Adipose tissue (tissue), 3 donors: Measurements from ENCODE around the gene KPNA6. TPM values are rescaled to one million over a fixed set of nuclear protein-coding genes. Genes with fewer than 3 reads are reported as not detected.
"Not testable (repeated sequence)": the region's sequence is repeated elsewhere in the genome, so short reads cannot be mapped to it uniquely, and the experiment has no call there.

Source experiments
- H3K27ac ChIP-seq: one replicate; pipeline ENCODE4 v1.5.1; 2013; ENCODE audit warnings: low read depth, low read length
- WGBS, 3 donors: extraction: QIAGEN DNeasy Blood & Tissue Kit; methylation state at CpG; one replicate each; pipeline ENCODE4 v1.1.7; 2013; 5-methylcytosine and 5-hydroxymethylcytosine counted together
- polyA plus RNA-seq, 3 donors: library from polyadenylated mRNA; stranded (reverse); fragments of 200-250 nt; gene quantifications; one replicate each; pipeline ENCODE4 v1.2.3, GENCODE V29; 2013
- donor health status: healthy with polysubstance abuse.
- donor health status: Bipolar disorder and iron deficiency.
- donor health status: healthy.

Gene KPNA6
- 10 to 100 TPM in 2 of 3 donors, 1 to 10 TPM in 1; 5.9 to 11.4 (median 10.1) TPM for polyA plus RNA-seq

DNA sequence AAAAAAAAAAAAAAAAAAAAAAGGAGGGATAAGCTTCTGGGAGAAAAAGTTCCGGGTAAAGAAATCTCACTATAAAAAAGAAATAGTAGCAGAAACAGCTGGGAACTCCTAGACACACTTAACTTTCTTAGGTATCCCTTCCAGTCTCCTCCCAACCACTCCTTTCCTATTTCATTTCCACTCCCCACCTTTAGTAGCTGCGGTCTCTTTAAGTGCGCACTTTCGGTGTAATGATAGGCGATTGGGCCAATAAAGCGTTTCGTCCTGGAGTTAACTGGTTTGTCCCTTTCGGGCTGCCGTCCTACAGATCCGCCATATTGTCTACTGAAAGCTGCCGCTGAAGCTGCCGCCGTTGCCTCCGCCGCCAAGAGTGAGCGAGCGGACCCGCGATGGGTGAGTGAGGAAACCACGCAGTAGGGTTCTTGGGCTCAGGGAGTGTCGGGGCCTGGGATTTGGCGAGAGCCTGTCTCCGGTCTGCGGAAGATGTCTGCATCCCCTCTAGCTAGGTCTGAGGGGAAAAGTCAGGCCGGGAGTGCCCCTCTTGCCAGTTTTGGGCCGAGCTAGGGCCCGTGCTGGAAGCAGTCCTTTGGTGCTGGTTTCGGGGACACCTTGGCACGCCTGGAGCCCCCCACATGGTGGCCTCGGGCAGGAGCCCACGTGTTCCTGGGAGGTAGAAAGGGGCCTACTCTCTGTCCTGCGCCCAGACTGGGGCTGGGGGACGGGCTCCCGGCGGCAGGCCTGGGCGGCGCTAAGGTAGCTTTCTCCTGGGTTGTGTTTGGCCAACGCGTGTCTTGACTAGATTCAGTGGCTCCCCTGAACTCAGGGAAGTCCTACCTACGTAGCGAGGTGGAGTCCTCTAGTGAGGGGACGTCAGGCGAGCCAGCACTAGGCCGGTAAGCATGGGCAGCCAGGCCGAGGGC lies at the start of gene KPNA6:
Gene KPNA6 (plus strand): TSS at position 315 of the 920 bp plus-strand sequence. CDS start 75 bp downstream, at position 390.
- WGBS, 3 donors, result 0% methylated on average over 45 of the region's 45 CpGs

DNA sequence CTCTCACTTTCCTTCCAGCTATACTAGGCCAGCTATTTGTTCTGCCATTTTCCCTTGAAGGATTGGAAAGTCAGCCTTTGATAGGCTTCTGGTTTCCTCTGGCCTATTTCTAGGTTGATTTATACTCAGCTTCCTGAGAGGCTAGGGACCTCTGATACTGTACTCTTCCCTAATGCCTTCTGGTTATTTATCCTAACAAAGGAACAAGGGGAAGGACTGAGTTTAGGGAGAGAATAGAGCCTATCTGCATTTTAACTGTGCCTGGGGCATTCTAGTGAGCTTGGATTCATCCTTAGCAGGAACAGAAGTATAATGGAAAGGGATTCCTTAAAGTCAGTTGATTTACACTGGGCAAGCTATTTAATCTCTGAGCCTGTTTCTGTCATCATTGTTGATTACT lies 46.9 kb upstream of the KPNA6 start:
- no peak overlapping the region for H3K27ac ChIP-seq

More for the DNA sequence above, at the start of gene KPNA6:
- H3K27ac ChIP-seq, result peak within 1 kb of the TSS; percentile 96

GRCh38 chr1:32062867-32063230 lies 45.0 kb upstream of the KPNA6 start:
- no peak overlapping the region for H3K27ac ChIP-seq
- 69 to 80% (median 78%) methylated on average over 4 of the region's 4 CpGs for WGBS, 3 donors

DNA sequence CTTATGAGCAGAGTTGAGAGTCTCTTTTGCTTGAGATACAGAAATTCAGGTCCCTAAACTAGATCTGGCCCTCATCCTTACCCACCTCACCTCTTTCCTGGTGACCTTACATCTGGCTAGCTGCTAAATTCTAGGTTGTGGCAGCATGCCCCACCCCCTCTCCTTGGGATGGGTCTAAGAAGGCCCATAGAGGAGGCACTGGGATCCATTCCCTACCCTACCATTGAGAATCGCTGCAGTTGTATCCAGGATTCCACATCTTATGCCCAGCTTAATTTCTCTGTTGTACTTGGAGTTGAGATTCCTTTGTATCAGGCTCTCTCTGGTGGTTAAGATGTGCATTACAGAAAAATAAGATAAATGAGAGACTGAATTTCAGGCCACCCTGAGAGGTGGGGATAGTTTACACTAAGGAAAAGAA lies 44.6 kb upstream of the KPNA6 start:
- no peak overlapping the region for H3K27ac ChIP-seq
- 22 to 43% (median 40%) methylated on average over 1 of the region's 1 CpG for WGBS, 3 donors

- WGBS, 3 donors, result 62 to 74% (median 66%) methylated on average over 21 of the region's 21 CpGs
- not testable (repeated sequence) for H3K27ac ChIP-seq
Observed at GRCh38 chr1:32065613-32066488, 42.0 kb upstream of the KPNA6 start.

- 0 to 14% (median 1%) methylated on average over 4 of the region's 4 CpGs for WGBS, 3 donors
- no peak overlapping the region for H3K27ac ChIP-seq
Observed at GRCh38 chr1:32066489-32066873, 41.4 kb upstream of the KPNA6 start.

DNA sequence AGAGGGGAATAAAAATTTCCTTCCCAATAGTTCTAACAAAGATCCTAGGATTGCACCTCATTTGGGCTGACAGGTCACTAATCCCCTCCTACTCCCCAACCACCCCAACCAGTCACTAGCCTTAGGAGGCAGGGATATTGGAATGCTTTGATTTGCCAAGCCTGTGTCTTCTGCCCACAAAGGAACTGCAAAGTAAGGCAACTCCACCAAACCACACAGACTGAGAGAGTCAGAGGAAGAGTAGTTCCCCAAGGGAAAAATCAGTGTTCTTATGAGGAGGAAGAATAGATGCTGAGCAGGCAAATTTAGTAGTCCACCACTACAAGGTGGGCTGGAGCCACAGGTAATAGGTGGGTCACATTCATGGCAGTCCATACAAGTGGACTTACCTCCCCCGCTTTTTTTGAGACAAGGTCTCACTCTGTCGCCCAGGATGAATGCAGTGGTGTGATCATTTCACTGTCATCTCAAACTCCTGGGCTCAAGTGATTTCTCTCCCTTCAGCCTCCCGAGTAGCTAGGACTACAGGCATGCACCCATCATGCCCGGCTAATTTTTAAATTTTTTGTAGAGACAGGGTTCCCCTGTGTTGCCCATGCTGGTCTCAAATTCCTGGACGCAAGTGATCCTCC lies 38.8 kb upstream of the KPNA6 start:
- no peak overlapping the region for H3K27ac ChIP-seq
- 60 to 79% (median 78%) methylated on average over 5 of the region's 5 CpGs for WGBS, 3 donors

- WGBS, 3 donors, result 17 to 19% (median 18%) methylated on average over 14 of the region's 14 CpGs
- no peak overlapping the region for H3K27ac ChIP-seq
Observed at GRCh38 chr1:32071758-32072621, 35.9 kb upstream of the KPNA6 start.

GRCh38 chr1:32072622-32073298 lies 35.1 kb upstream of the KPNA6 start, which contains the start of gene TMEM39B:
TMEM39B (plus strand) TSS chr1:32072939; CDS start chr1:32073048, 109 bp downstream.
- no peak within 1 kb of the TSS for H3K27ac ChIP-seq
- WGBS, 3 donors, result 0% methylated on average over 56 to 67 of the region's 67 CpGs

DNA sequence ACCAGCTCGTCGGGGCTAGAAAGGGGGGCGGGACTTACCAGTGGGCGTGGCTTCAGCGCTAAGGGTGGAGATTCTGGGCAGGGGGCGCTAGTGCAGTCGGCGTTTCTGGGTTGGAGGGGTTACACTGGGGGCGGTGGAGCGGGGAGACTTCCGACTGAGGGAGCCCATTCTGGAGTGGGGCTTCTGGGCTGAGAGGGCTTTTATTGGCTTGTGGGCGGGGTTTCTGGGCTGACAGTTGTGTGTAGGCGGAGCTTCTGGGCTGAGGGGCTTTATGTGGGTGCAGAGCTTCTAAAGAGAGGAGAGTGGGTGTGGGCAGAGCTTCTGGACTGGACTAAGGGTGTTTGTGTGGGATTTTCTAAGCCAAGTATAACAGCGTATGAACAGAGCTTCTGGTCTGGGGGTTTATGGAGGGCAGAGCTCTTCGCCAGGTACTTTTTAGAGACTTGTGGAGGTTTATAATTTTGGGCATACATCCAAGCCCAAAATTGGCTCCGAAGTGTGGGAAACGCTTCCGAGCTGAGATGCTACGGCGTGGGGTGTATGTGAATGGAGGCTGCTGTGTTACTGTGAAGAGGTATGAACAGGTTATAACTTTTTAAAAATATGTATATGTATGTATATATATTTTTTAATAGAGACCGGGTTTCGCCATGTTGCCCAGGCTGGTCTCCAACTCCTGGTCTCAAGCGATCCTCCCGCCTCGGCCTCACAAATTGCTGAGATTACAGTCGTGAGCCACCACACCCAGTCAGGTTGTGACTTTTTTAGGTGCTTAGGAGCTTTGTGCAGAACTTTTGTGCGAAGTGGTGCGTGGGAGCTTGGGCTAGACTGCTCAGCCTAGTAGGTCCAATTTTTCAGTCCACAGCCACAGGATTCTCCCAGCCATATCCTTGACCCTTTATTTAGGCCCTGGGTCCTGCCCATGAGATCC lies 34.3 kb upstream of the KPNA6 start:
- H3K27ac ChIP-seq, result no peak overlapping the region
- WGBS, 3 donors, result 33 to 35% (median 33%) methylated on average over 28 of the region's 28 CpGs

DNA sequence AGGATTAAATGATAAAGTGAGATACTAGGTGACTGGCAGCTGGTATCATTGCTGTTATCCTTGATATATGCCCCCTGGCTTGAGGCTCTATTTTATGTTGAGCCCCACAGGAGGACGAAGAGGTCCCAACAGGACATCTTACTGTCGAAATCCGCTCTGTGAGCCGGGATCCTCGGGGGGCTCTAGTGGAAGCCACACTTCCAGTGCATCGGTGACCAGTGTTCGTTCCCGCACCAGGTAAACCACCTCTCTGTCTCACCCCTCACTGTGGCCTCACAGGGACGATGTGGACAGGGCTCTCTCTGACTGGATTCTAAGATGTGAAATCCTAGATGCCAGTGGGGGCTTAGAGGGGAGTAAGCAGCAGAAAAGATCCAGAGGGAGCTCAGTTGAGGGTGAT lies 33.0 kb upstream of the KPNA6 start:
- 89 to 97% (median 95%) methylated on average over 9 of the region's 9 CpGs for WGBS, 3 donors

DNA sequence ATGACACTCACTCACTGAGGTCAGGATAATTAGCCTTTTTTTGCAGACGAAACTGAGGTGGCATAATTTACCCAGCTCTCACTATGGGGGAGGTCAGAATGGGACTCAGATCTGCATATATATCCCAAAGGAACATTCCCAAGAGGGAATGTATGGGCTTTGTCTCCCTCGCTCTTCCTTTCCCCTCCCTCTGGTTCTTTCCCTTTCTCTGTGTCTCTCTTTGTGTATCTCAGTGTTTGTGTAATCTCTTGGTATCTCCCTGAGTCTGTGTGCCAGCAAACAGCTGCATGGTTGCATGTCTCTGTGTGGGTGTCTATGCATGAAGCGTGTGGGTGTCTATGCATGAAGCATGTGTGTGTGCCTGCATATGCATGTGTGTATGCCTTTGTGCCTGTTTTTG lies 30.4 kb upstream of the KPNA6 start:
- 86 to 89% (median 88%) methylated on average over 3 of the region's 3 CpGs for WGBS, 3 donors
- H3K27ac ChIP-seq, result no peak overlapping the region

More for the DNA sequence above, 33.0 kb upstream of the KPNA6 start:
- H3K27ac ChIP-seq, result no peak overlapping the region

DNA sequence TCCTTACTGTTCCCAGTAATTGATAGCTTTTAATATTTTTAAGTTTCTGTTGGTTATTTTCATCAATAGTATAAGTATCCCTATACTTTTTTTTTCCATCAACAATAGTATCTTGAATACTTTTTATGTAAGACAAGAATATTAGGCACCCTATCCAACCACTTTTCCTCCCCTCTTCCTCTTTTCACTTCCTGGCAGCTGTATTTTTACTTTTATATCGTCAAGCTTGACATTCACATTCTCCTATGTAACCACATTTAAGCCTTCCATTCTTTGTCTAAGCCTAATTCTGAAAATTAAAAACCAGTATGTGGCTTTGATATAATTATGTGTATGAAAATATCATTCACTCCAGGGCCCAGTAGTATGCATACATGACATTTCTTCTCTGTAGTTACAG lies 25.8 kb upstream of the KPNA6 start:
- no peak overlapping the region for H3K27ac ChIP-seq
- 29 to 79% (median 63%) methylated on average over 1 of the region's 1 CpG for WGBS, 3 donors

DNA sequence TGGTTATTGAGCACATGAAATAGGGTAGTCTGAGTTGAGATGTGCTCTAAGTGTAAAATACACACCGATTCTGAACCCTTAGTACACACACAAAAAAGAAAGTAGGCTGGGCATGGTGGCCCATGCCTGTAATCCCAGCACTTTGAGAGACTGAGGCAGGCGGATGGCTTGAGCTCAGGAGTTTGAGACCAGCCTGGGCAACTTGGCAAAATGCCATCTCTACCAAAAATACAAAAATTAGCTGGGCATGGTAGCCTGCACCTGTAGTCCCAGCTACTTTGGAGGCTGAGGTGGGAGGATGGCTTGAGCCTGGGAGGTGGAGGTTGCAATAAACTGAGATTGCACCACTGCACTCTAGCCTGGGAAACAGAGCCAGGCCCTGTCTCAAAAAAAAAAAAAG lies 21.5 kb upstream of the KPNA6 start:
- H3K27ac ChIP-seq, result not testable (repeated sequence)
- 95 to 97% (median 95%) methylated on average over 2 of the region's 2 CpGs for WGBS, 3 donors

- 92 to 96% (median 95%) methylated on average over 8 of the region's 8 CpGs for WGBS, 3 donors
- no peak overlapping the region for H3K27ac ChIP-seq
Observed at GRCh38 chr1:32091176-32091575, 16.7 kb upstream of the KPNA6 start.

DNA sequence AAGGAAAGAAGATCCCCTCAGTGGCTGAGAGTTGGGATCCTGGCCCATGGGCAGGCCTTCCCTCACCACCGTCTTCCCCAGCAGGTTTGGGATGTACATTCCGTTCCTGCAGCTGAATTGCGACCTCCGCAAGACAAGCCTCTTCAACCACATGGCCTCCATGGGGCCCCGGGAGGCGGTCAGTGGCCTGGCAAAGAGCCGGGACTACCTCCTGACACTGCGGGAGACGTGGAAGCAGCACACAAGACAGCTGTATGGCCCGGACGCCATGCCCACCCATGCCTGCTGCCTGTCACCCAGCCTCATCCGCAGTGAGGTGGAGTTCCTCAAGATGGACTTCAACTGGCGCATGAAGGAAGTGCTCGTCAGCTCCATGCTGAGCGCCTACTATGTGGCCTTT lies 16.3 kb upstream of the KPNA6 start:
- WGBS, 3 donors, result 91 to 95% (median 91%) methylated on average over 15 of the region's 15 CpGs

More for the DNA sequence above, 16.3 kb upstream of the KPNA6 start:
- no peak overlapping the region for H3K27ac ChIP-seq
